K562 (cell line): ENCODE measurements around the gene PCBP3. TPM values are rescaled to one million over a fixed set of nuclear protein-coding genes. Genes with fewer than 3 reads are reported as not detected.

Experiments
- ARID3A ChIP-seq: IDR thresholded peaks from 2 replicates; pipeline ENCODE4 v1.6.1; 2012; ENCODE audit warnings: low read depth, low read length, improper control_type of control experiment, borderline replicate concordance
- HNRNPH1 ChIP-seq: fragments of 200-400 bp; formaldehyde crosslinking; optimal IDR thresholded peaks from 2 replicates; pipeline ENCODE3; 2017; ENCODE audit warnings: low read depth, mild to moderate bottlenecking, low read length, moderate library complexity
- SP1 ChIP-seq: sonication (generic); formaldehyde crosslinking; IDR thresholded peaks from 2 replicates; pipeline ENCODE4 v1.8.1; 2022; ENCODE audit warnings: mild to moderate bottlenecking, missing genetic modification reagents
- ZFP1 ChIP-seq: fragments of 450-650 bp; formaldehyde crosslinking; IDR thresholded peaks from 2 replicates; pipeline ENCODE4 v1.4.0; 2020; ENCODE audit warnings: mild to moderate bottlenecking, mixed read lengths
- ZNF253 ChIP-seq: fragments of 250-450 bp; sonication (Bioruptor Pico); conservative IDR thresholded peaks from 2 replicates; pipeline ENCODE4 v1.6.1; 2021; ENCODE audit warnings: mild to moderate bottlenecking
- polyA plus RNA-seq, 8 experiments: library from polyadenylated mRNA; depleted of rRNA in 4 of 8; stranded (reverse) in 5 of 8; unstranded in 3 of 8; fragments of >200 nt; fragmentation: Nextera tagmentation in 2 of 8; fragmentation: Illumina TruSeq in 1 of 8; extraction: Ambion mirVana in 2 of 8; extraction: Trizol in 1 of 8; gene quantifications; 2 replicates each; pipeline versions ENCODE4 v1.2.1 to v1.2.3, GENCODE V29; 2011 to 2014; ENCODE audit warnings: inconsistent platforms in 1 of 8, missing spikeins in 1 of 8
- total RNA-seq, 7 experiments: library from RNA; depleted of rRNA in 6 of 7; stranded (reverse); fragments of >200 nt in 6 of 7; fragmentation: Illumina TruSeq in 2 of 7; extraction: Trizol in 2 of 7; gene quantifications; 2 replicates each; pipeline versions ENCODE4 v1.2.1 to v1.2.3, GENCODE V29; 2011 to 2021; ENCODE audit warnings: low replicate concordance in 1 of 7
- TF ChIP-seq, protein P1 (sequence below), 3 experiments: fragments of 200-800 bp in 1 of 3; fragments of 250-450 bp in 1 of 3; fragments of 450-650 bp in 1 of 3; sonication (Bioruptor Pico) in 1 of 3; sonication (Bioruptor generic) in 1 of 3; formaldehyde crosslinking in 1 of 3; IDR thresholded peaks; 2 replicates each; pipeline versions ENCODE4 v1.6.1 to v1.8.0; 2016 to 2022; ENCODE audit warnings: mild to moderate bottlenecking in 2 of 3, missing genetic modification characterization in 2 of 3, missing compliant biosample characterization in 1 of 3, moderate library complexity in 1 of 3

Gene PCBP3
- total and polyA plus RNA-seq, 9 of the 15 experiments (the other 6 are each of a cell fraction or from before 2014, with no cell fraction given) = 0.18 TPM; not detected in 8

GRCh38 chr21:45824546-45825215 is 181.2 kb downstream of the PCBP3 start (continued):
- TF ChIP-seq ZFP1 (CRISPR knock-in tag) = no peak
- no peak for TF ChIP-seq HNRNPH1
- TF ChIP-seq, protein P1, sequence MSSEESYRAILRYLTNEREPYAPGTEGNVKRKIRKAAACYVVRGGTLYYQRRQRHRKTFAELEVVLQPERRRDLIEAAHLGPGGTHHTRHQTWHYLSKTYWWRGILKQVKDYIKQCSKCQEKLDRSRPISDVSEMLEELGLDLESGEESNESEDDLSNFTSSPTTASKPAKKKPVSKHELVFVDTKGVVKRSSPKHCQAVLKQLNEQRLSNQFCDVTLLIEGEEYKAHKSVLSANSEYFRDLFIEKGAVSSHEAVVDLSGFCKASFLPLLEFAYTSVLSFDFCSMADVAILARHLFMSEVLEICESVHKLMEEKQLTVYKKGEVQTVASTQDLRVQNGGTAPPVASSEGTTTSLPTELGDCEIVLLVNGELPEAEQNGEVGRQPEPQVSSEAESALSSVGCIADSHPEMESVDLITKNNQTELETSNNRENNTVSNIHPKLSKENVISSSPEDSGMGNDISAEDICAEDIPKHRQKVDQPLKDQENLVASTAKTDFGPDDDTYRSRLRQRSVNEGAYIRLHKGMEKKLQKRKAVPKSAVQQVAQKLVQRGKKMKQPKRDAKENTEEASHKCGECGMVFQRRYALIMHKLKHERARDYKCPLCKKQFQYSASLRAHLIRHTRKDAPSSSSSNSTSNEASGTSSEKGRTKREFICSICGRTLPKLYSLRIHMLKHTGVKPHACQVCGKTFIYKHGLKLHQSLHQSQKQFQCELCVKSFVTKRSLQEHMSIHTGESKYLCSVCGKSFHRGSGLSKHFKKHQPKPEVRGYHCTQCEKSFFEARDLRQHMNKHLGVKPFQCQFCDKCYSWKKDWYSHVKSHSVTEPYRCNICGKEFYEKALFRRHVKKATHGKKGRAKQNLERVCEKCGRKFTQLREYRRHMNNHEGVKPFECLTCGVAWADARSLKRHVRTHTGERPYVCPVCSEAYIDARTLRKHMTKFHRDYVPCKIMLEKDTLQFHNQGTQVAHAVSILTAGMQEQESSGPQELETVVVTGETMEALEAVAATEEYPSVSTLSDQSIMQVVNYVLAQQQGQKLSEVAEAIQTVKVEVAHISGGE (CRISPR knock-in tag; IDR thresholded peaks at IDR 0.05) = no peak
- no peak for TF ChIP-seq ZNF253 (CRISPR knock-in tag)
- no peak for TF ChIP-seq SP1
- TF ChIP-seq ARID3A = no peak
